ENCODE measurements around the gene TXLNG.

DNA sequence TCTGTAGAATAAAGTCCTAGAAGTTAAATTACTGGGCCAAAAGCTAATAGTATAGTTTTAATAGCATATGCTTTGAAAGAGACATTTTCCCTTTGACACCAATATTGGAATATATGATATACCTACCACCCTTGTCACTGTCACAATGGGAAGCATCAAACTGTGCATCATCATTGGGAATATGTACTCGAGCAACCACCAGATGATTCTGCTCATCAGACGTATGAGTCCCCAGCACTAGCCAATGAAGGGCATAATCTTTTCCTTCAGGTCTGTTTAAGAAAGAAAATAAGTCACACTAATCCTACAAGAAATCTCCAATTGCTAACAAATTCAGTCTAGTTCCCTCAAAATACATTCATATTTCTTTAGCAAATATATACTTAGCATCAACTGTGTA, 76.6 kb downstream of the TXLNG start:
- TF ChIP-seq, protein P1, sequence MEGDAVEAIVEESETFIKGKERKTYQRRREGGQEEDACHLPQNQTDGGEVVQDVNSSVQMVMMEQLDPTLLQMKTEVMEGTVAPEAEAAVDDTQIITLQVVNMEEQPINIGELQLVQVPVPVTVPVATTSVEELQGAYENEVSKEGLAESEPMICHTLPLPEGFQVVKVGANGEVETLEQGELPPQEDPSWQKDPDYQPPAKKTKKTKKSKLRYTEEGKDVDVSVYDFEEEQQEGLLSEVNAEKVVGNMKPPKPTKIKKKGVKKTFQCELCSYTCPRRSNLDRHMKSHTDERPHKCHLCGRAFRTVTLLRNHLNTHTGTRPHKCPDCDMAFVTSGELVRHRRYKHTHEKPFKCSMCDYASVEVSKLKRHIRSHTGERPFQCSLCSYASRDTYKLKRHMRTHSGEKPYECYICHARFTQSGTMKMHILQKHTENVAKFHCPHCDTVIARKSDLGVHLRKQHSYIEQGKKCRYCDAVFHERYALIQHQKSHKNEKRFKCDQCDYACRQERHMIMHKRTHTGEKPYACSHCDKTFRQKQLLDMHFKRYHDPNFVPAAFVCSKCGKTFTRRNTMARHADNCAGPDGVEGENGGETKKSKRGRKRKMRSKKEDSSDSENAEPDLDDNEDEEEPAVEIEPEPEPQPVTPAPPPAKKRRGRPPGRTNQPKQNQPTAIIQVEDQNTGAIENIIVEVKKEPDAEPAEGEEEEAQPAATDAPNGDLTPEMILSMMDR (IDR thresholded peaks at IDR 0.05), result no peak
- TF ChIP-seq EZH2 (IDR thresholded peaks at IDR 0.05) (no peak), EZH2phosphoT487 (IDR thresholded peaks at IDR 0.05) (no peak)
